GM13977 (cell line): ENCODE results near the gene KIF1B.

Experiments used
- DNase-seq: peaks from one replicate; pipeline ENCODE4 v3.0.0; 2012; ENCODE audit warnings: low spot score
- in situ Hi-C: fragments of 300-500 bp; cut with MboI; formaldehyde crosslinking; loops from one replicate; pipeline ENCODE4 v1.12.0; 2022; ENCODE audit warnings: low sequenced_read_pairs, low pct_unique_long_range_greater_than_20kb, mixed read lengths, inconsistent platforms; ENCODE audit not compliant: unreplicated experiment
- TF ChIP-seq, protein P1 (sequence below): IDR thresholded peaks from 2 replicates; pipeline ENCODE4 v1.5.1; 2012; ENCODE audit warnings: mild to moderate bottlenecking, control low read depth; ENCODE audit not compliant: insufficient read depth; ENCODE audit errors: extremely low read depth, missing control alignments

The KIF1B gene

GRCh38 chr1:10181154-10181553, 29.2 kb upstream of the KIF1B start:
- no peak for DNase-seq
- TF ChIP-seq, protein P1, sequence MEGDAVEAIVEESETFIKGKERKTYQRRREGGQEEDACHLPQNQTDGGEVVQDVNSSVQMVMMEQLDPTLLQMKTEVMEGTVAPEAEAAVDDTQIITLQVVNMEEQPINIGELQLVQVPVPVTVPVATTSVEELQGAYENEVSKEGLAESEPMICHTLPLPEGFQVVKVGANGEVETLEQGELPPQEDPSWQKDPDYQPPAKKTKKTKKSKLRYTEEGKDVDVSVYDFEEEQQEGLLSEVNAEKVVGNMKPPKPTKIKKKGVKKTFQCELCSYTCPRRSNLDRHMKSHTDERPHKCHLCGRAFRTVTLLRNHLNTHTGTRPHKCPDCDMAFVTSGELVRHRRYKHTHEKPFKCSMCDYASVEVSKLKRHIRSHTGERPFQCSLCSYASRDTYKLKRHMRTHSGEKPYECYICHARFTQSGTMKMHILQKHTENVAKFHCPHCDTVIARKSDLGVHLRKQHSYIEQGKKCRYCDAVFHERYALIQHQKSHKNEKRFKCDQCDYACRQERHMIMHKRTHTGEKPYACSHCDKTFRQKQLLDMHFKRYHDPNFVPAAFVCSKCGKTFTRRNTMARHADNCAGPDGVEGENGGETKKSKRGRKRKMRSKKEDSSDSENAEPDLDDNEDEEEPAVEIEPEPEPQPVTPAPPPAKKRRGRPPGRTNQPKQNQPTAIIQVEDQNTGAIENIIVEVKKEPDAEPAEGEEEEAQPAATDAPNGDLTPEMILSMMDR: no peak
- in situ Hi-C loops: no loop called here

- in situ Hi-C loops: no loop called here
- TF ChIP-seq, protein P1: no peak
These were observed 24.6 kb upstream of the KIF1B start for GRCh38 chr1:10185759-10186158.

GRCh38 chr1:10186331-10187025, 23.9 kb upstream of the KIF1B start:
- no peak for DNase-seq
- TF ChIP-seq, protein P1: no peak
- in situ Hi-C loops: no loop called here

More at GRCh38 chr1:10185759-10186158, 24.6 kb upstream of the KIF1B start:
- no peak for DNase-seq

GRCh38 chr1:10187026-10187334, 23.4 kb upstream of the KIF1B start:
- DNase-seq: no peak
- TF ChIP-seq, protein P1: no peak
- in situ Hi-C loops: no loop called here

DNA sequence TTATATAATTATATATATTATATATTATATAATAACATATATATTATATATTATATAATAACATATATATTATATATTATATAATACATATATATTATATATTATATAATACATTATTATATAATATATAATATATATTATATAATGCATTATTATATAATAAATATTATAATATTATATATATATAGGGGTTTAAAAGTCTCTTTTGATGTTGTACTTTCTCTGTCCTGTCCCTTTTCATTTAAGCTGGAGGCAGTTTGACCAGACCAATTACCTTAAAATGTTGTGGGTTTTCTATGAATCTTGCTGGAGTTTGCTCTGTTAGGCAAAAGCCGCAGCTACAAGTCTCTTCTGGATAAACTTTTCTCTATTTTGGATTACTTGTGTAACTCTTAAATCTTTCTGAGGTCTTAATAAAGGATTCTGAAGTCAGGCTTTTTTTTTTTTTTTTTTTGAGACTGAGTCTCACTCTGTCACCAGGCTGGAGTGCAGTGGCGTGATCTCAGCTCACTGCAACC, 22.2 kb upstream of the KIF1B start:
- TF ChIP-seq, protein P1: no peak
- no peak for DNase-seq
- in situ Hi-C loops: no loop called here

DNA sequence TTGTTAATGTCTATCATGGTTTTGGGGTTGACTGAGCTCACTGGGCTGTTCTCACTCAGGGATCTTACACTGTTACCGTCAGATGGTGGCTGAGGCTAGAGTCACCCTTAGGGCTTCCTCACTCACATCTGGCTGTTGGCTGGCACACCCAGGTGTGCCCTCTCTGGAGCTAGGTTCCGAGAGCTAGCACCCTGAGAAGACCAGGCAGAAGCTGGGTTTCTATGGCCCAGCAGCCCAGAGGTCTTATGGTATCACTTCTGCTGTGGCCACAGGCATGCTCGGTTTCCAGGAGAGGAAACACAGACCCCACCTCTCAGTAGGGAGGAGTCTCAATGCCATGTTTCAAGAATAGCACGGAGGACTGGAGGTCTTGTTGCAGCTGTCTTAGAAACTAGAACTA, 20.7 kb upstream of the KIF1B start:
- TF ChIP-seq, protein P1: no peak
- in situ Hi-C loops: no loop called here
- peak; percentile 44 for DNase-seq
